ENCODE results near the gene KCNH4. TPM values are rescaled to one million over a fixed set of nuclear protein-coding genes. Genes with fewer than 3 reads are reported as not detected.

The KCNH4 gene
- total RNA-seq, 6 donors from 2014 or later, result under 0.01 to 0.27 TPM; not detected in 4

DNA sequence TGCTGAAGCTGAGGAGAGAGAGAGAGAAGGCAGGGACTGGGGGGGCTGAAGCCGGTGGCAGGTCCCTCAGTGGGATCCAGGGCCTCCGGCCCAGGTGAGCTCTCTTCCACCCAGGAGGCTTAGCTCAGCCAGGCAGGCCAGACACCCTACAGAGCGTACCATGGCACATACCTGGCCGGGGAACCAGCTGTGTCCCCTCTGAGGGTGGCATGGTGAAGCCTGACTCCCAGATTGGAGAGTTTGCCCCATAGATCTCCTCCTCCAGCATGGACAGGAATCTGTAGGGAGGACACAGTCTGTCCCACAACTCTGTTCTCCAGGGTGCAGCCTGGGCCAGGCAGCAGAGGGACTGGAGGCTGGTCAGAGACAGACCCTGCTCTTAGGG is 62.8 kb downstream of the KCNH4 start:
- Histone ChIP-seq H3K36me3 (peaks cover 0 to 38% (median 3%) of the 10 kb centered on the region in 4 donors), H3K27ac (no peak overlapping the region), H3K4me3 (no peak overlapping the region), H3K9me3 (no peaks in the 10 kb centered on the region), H3K4me1 (peaks cover 19 to 37% (median 22%) of the 10 kb centered on the region in 4 donors), H3K27me3 (no peaks in the 10 kb centered on the region)
- no peak for TF ChIP-seq POLR2AphosphoS5 (IDR thresholded peaks at IDR 0.05)
- TF ChIP-seq POLR2A (IDR thresholded peaks at IDR 0.05), result no peak
- no peak for TF ChIP-seq EP300 (IDR thresholded peaks at IDR 0.05)
- TF ChIP-seq, protein P1, sequence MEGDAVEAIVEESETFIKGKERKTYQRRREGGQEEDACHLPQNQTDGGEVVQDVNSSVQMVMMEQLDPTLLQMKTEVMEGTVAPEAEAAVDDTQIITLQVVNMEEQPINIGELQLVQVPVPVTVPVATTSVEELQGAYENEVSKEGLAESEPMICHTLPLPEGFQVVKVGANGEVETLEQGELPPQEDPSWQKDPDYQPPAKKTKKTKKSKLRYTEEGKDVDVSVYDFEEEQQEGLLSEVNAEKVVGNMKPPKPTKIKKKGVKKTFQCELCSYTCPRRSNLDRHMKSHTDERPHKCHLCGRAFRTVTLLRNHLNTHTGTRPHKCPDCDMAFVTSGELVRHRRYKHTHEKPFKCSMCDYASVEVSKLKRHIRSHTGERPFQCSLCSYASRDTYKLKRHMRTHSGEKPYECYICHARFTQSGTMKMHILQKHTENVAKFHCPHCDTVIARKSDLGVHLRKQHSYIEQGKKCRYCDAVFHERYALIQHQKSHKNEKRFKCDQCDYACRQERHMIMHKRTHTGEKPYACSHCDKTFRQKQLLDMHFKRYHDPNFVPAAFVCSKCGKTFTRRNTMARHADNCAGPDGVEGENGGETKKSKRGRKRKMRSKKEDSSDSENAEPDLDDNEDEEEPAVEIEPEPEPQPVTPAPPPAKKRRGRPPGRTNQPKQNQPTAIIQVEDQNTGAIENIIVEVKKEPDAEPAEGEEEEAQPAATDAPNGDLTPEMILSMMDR (IDR thresholded peaks at IDR 0.05), result no peak
- ATAC-seq (ENCODE audit: low FRiP score in 2 of 2) (no peak), DNase-seq (no peak)
- 94 to 98% methylated on average over 3 to 4 of the region's 4 CpGs for whole genome bisulfite sequencing, 2 donors

DNA sequence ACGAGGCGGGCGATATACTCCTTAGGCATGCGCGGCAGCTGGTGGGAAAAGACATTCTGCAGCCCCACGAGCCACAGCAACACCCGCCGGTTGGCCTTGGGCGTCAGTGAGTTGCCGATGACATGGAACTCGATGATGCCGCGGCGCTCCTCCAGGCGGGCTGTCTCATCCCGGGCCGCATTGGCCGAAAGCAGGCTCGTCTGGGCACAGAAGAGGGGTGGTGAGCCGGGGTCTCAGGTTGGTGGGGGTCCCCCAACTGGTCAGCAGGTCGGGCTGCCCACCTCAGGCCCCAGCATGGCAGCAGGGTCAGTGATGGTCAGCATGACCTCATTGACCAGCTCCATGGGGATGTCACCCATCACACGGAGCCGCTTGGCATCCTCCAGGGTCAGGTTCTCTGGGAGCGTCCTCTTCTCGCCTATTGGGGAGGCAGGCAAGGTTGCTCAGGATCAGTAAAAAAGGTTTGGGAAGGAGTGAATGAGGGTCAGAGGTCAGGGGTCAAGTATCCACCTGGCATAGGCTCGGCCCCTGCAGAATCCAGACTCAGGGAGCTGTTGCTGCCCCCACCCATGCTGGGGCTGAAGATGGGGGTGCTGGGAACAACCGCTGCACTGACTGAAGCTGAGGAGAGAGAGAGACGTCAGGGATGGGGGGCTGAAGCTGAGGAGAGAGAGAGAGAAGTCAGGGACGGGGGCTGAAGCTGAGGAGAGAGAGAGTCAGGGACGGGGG is 63.4 kb downstream of the KCNH4 start:
- Histone ChIP-seq H3K27me3 (no peaks in the 10 kb centered on the region), H3K4me3 (no peak overlapping the region), H3K27ac (no peak overlapping the region), H3K9me3 (no peaks in the 10 kb centered on the region), H3K4me1 (peaks cover 25 to 39% (median 27%) of the 10 kb centered on the region in 4 donors), H3K36me3 (peaks cover 0 to 38% (median 3%) of the 10 kb centered on the region in 4 donors)
- WGBS, 2 donors, result 84 to 91% methylated on average over 23 to 28 of the region's 30 CpGs
- TF ChIP-seq EP300 (IDR thresholded peaks at IDR 0.05), result no peak
- TF ChIP-seq POLR2AphosphoS5 (IDR thresholded peaks at IDR 0.05), result no peak
- TF ChIP-seq POLR2A (IDR thresholded peaks at IDR 0.05), result no peak
- TF ChIP-seq, protein P1 (IDR thresholded peaks at IDR 0.05), result no peak
- DNase-seq, result no peak
- no peak for ATAC-seq (ENCODE audit: low FRiP score in 2 of 2)

DNA sequence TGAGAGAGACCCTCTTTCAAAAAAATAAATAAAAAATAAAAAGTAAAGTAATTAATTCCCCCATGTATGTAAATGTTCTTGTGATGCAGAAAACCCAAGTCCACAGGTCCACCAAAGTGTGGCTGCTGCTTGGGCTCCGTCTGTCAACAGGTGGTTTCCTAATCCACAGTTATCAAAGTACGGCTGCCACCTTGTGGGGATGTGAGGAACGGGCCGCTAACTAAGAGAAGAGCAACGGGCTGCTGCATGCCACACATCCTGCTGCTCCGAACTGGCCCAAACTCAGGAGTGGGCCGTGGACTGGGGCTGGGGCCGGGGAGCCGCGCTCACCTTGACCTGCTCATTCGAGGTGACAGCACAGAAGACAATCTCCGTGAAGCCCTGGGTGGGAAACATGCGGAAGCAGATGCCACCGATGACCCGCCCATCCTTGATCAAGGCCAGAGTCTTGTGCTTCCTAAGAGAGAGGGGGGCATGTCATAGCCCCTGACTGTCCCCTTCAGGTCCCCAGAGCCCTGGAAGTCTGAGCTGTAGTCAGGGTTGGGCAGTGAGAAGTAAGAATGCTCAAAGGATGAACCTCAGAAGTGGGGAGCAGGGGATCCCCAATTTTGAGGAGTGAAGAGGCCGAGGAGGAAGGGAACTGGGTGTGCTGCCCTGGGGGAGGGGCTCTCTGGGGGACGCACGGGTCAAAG is 64.1 kb downstream of the KCNH4 start:
- H3K4me1 ChIP-seq, result peaks cover 22 to 36% (median 24%) of the 10 kb centered on the region in 4 donors
- peak; percentile 82 to 83 for DNase-seq
- no peaks in the 10 kb centered on the region for H3K9me3 ChIP-seq
- peak overlapping the region in 1 of 4 donors; percentile 50 for H3K27ac ChIP-seq
- TF ChIP-seq, protein P1 (IDR thresholded peaks at IDR 0.05), result peak; percentile 80 to 92 (median 87)
- TF ChIP-seq POLR2AphosphoS5 (IDR thresholded peaks at IDR 0.05), result no peak
- no peak for TF ChIP-seq POLR2A (IDR thresholded peaks at IDR 0.05)
- no peak for TF ChIP-seq EP300 (IDR thresholded peaks at IDR 0.05)
- WGBS, 2 donors, result 33 to 43% methylated on average over 18 of the region's 18 CpGs
- peaks cover 0 to 38% (median 3%) of the 10 kb centered on the region in 4 donors for H3K36me3 ChIP-seq
- ATAC-seq (ENCODE audit: low FRiP score in 2 of 2), result peak; percentile 32 to 51
- no peaks in the 10 kb centered on the region for H3K27me3 ChIP-seq
- H3K4me3 ChIP-seq, result no peak overlapping the region

DNA sequence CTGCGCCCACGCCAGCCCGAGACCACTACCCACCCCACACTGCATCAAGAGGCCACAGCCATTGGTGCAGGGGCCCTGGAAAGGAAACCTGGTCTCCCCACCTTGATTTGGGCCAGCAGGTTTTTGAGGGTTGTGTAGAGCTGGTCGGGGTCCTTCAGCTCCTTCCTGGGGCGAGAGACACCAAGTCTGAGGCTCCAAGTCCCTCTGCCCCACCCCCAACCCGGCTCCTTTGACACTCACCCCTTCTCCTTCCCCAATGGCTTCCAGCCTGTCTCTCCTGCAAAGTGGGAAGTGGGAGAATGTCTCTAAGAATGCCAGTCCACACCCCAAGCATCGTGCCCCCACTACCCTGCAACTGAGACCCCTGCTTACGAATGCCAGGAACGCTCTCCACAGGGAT is 66.8 kb downstream of the KCNH4 start:
- H3K36me3 ChIP-seq, result peaks cover 0 to 36% (median 7%) of the 10 kb centered on the region in 4 donors
- peak overlapping the region in 1 of 4 donors; percentile 94 for H3K27ac ChIP-seq
- no peak overlapping the region for H3K4me3 ChIP-seq
- WGBS, 2 donors, result 92% methylated on average over 8 to 9 of the region's 9 CpGs
- H3K9me3 ChIP-seq, result no peaks in the 10 kb centered on the region
- H3K4me1 ChIP-seq, result peaks cover 17 to 30% (median 19%) of the 10 kb centered on the region in 4 donors
- H3K27me3 ChIP-seq, result no peaks in the 10 kb centered on the region
- DNase-seq (no peak), ATAC-seq (ENCODE audit: low FRiP score in 2 of 2) (no peak)
- no peak for TF ChIP-seq EP300 (IDR thresholded peaks at IDR 0.05)
- TF ChIP-seq, protein P1 (IDR thresholded peaks at IDR 0.05), result no peak
- TF ChIP-seq POLR2A (IDR thresholded peaks at IDR 0.05), result no peak
- no peak for TF ChIP-seq POLR2AphosphoS5 (IDR thresholded peaks at IDR 0.05)
